ENCODE results near the gene ATP11C. TPM values are rescaled to one million over a fixed set of nuclear protein-coding genes. Genes with fewer than 3 reads are reported as not detected.

ATP11C gene
- total and polyA plus RNA-seq, 10 of the 15 experiments (the other 5 are each of a cell fraction or from before 2014, with no cell fraction given), result 16.2 to 44.0 (median 24.8) TPM

DNA sequence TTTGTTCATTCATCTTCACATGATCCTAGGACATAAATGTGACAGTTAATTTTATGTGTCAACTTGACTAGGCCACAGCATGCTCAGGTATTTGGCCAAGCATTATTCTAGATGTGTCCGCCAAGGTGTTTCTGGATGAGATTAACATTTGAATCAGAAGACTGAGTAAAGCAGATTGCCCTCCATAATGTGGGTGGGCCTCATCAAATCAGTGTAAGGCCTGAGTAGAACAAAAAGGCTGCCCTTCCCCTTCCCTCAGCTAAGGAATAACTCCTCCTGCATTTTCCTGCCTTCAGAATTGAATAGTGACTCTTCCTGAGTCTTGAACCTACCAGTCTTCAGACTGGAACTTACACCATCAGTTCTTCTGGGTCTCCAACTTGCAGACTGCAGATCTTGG, 18.4 kb downstream of the ATP11C start:
- Histone ChIP-seq H3K4me1 (ENCODE audit: control insufficient read depth, insufficient read depth, low read length) (no peaks in the 10 kb centered on the region; the same call in none of the 2 replicates), H3K9ac (ENCODE audit: control insufficient read depth, insufficient read depth, low read length) (no peak overlapping the region), H3K4me2 (ENCODE audit: control insufficient read depth, insufficient read depth) (no peak overlapping the region), H3K27me3 (replicated peaks in 1 of 2; ENCODE audit: control insufficient read depth in 2 of 2, insufficient read depth in 2 of 2, low read length in 1 of 2) (no peaks in the 10 kb centered on the region), H4K20me1 (ENCODE audit: control insufficient read depth, insufficient read depth) (0 out of 2 replicates have a peak, but pooled peaks cover 3% of the 10 kb centered on the region), H2AFZ (ENCODE audit: control insufficient read depth, low read depth, low read length) (no peak overlapping the region), H3K9me3 (replicated peaks; ENCODE audit: control insufficient read depth, insufficient read depth, low read length) (no peaks in the 10 kb centered on the region), H3K36me3 (ENCODE audit: control insufficient read depth in 2 of 2, insufficient read depth in 2 of 2, low read length in 1 of 2) (no peaks in the 10 kb centered on the region), H3K27ac (ENCODE audit: control insufficient read depth, insufficient read depth) (no peak overlapping the region), H3K79me2 (ENCODE audit: control insufficient read depth, insufficient read depth, low read length) (peaks cover 16% of the 10 kb centered on the region), H3K4me3 (no peak overlapping the region)
- DNase-seq (ENCODE audit: low read depth, low spot score) (no peak), FAIRE-seq (no peak), ATAC-seq (no peak)
- no TSS peak for BruUV-seq (replicated peaks)
- CTCF ChIA-PET, result interaction anchor here (1.2 kb wide), 1 partner anchor 53 kb away, joined by 3 read pairs; no protein-coding TSS in a partner anchor
- POLR2A ChIA-PET, result interaction anchor here (0.6 kb wide), 1 partner anchor 27 kb away, joined by 3 read pairs; no protein-coding TSS in a partner anchor
- WGBS (ENCODE audit: insufficient coverage, insufficient replicate concordance, low lambda C conversion rate, missing lambda C conversion rate), result 95% methylated on average over 1 of the region's 1 CpG
- in situ Hi-C loops (cut with MboI) (no loop called here), intact Hi-C loops (cut with micrococcal nuclease; ENCODE audit: unreplicated experiment) (no loop called here)
- SMC1A ChIA-PET (ENCODE audit: uncharacterized antibody, unreplicated experiment), result interaction anchor here (1.3 to 1.9 kb wide), 2 partner anchors 10 to 33 kb away, joined by 5 to 6 read pairs; no protein-coding TSS in a partner anchor
- TF ChIP-seq TCF3 (IDR thresholded peaks at IDR 0.05; ENCODE audit: borderline replicate concordance, insufficient read depth, low read depth, low read length), result no peak
- TF ChIP-seq POLR2A (IDR thresholded peaks at IDR 0.05; ENCODE audit: low read depth, low read length), result no peak
- no peak for TF ChIP-seq GATAD2B (conservative IDR thresholded peaks at IDR 0.05; ENCODE audit: low read depth)
- RAD21 ChIA-PET (ENCODE audit: unreplicated experiment), result interaction anchor here (1.2 kb wide), 1 partner anchor 69 kb away, joined by 3 read pairs; no protein-coding TSS in a partner anchor

DNA sequence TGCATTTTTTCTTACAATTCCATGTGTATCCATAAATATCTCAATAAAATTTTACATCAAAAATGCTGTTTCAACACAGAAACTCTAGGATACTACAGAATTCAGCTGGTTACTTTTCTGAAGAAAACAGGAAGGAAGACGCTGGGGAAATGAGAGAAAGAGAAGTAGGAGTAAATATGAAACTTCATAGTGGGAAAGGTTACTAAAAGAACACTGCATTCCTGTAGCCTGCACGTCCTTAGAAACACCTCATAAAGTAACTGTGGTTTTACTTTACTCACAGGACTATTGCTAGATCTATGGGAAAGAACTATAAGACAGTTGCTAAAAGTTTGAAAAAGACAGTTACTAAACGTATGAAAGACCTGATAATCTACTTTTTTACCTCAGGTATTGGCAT, 23.1 kb downstream of the ATP11C start:
- Histone ChIP-seq H3K79me2 (ENCODE audit: control insufficient read depth, insufficient read depth, low read length) (peaks cover 13% of the 10 kb centered on the region), H3K9ac (ENCODE audit: control insufficient read depth, insufficient read depth, low read length) (no peak overlapping the region), H2AFZ (ENCODE audit: control insufficient read depth, low read depth, low read length) (no peak overlapping the region), H3K36me3 (ENCODE audit: control insufficient read depth in 2 of 2, insufficient read depth in 2 of 2, low read length in 1 of 2) (no peaks in the 10 kb centered on the region), H3K27ac (ENCODE audit: control insufficient read depth, insufficient read depth) (peak overlapping the region; percentile 39; the same call in 1 of the 2 replicates), H3K27me3 (replicated peaks in 1 of 2; ENCODE audit: control insufficient read depth in 2 of 2, insufficient read depth in 2 of 2, low read length in 1 of 2) (no peaks in the 10 kb centered on the region), H3K4me1 (ENCODE audit: control insufficient read depth, insufficient read depth, low read length) (no peaks in the 10 kb centered on the region; the same call in none of the 2 replicates), H3K4me3 (no peak overlapping the region), H3K9me3 (replicated peaks; ENCODE audit: control insufficient read depth, insufficient read depth, low read length) (no peaks in the 10 kb centered on the region), H4K20me1 (ENCODE audit: control insufficient read depth, insufficient read depth) (no peaks in the 10 kb centered on the region), H3K4me2 (ENCODE audit: control insufficient read depth, insufficient read depth) (peak overlapping the region; percentile 42; the same call in 1 of the 2 replicates)
- RAD21 ChIA-PET (ENCODE audit: unreplicated experiment), result no interaction called here
- intact Hi-C loops (cut with micrococcal nuclease; ENCODE audit: unreplicated experiment) (no loop called here), in situ Hi-C loops (cut with MboI) (no loop called here)
- FAIRE-seq, result peak; percentile 31
- DNase-seq (ENCODE audit: low read depth, low spot score), result no peak
- CTCF ChIA-PET, result no interaction called here
- ATAC-seq, result peak; percentile 76
- 0% methylated on average over 3 of the region's 3 CpGs for WGBS (ENCODE audit: insufficient coverage, insufficient replicate concordance, low lambda C conversion rate, missing lambda C conversion rate)
- BruUV-seq (replicated peaks), result no TSS peak
- SMC1A ChIA-PET (ENCODE audit: uncharacterized antibody, unreplicated experiment), result interaction anchor here (2.0 kb wide), 1 partner anchor 19 kb away, joined by 10 read pairs; no protein-coding TSS in a partner anchor
- POLR2A ChIA-PET, result no interaction called here
- TF ChIP-seq RAD51 (IDR thresholded peaks at IDR 0.05) (no peak), RB1 (IDR thresholded peaks at IDR 0.05; ENCODE audit: borderline replicate concordance) (no peak), SP1 (IDR thresholded peaks at IDR 0.05; ENCODE audit: low read depth, low read length) (no peak), FOS (IDR thresholded peaks at IDR 0.05; ENCODE audit: borderline replicate concordance, extremely low read depth, insufficient read length) (no peak), IKZF2 (IDR thresholded peaks at IDR 0.05) (peak; percentile 77 to 86), DPF2 (IDR thresholded peaks at IDR 0.05) (no peak), PAX8 (IDR thresholded peaks at IDR 0.05) (no peak), NFYB (IDR thresholded peaks at IDR 0.05; ENCODE audit: insufficient read depth, low read depth, low read length) (no peak), SRF (IDR thresholded peaks at IDR 0.05; ENCODE audit: low read depth in 2 of 2, low read length in 2 of 2) (no peak), RCOR1 (conservative IDR thresholded peaks at IDR 0.05; ENCODE audit: low read depth, low read length) (no peak), WRNIP1 (IDR thresholded peaks at IDR 0.05; ENCODE audit: borderline replicate concordance, low read depth, low read length) (no peak), CBX5 (IDR thresholded peaks at IDR 0.05; ENCODE audit: low read depth) (no peak), SREBF2 (IDR thresholded peaks at IDR 0.05; ENCODE audit: low read length) (no peak), MEF2A (IDR thresholded peaks at IDR 0.05; ENCODE audit: insufficient read depth, low read depth, low read length) (0 out of 2 replicates have a peak, but pooled peaks have one; percentile 7), SREBF1 (IDR thresholded peaks at IDR 0.05; ENCODE audit: low read length) (no peak), ZNF384 (IDR thresholded peaks at IDR 0.05; ENCODE audit: borderline replicate concordance, low read depth, low read length) (no peak)
